ENCODE measurements around the gene TBCD. TPM values are rescaled to one million over a fixed set of nuclear protein-coding genes. Genes with fewer than 3 reads are reported as not detected.

TBCD gene
- total RNA-seq, 1 donor from 2014 or later, result 104 TPM

- peaks cover 39% of the 10 kb centered on the region for H3K4me1 Mint-ChIP-seq (ENCODE audit: unreplicated experiment)
- H3K27ac Mint-ChIP-seq, result peak overlapping the region; percentile 43
- peaks cover 12% of the 10 kb centered on the region for H3K36me3 Mint-ChIP-seq
- DNase-seq (ENCODE audit: extremely low spot score, unreplicated experiment), result no peak
- no peak for TF ChIP-seq CTCF (conservative IDR thresholded peaks at IDR 0.05)
- H3K9me3 Mint-ChIP-seq, result no peaks in the 10 kb centered on the region
- no peak overlapping the region for H3K4me3 Mint-ChIP-seq
- no peaks in the 10 kb centered on the region for H3K27me3 Mint-ChIP-seq
These were observed 118.2 kb downstream of the TBCD start for GRCh38 chr17:82870091-82870491.

GRCh38 chr17:82870541-82870940 is 118.7 kb downstream of the TBCD start:
- Mint-ChIP-seq H3K27me3 (no peaks in the 10 kb centered on the region), H3K4me3 (no peak overlapping the region), H3K36me3 (peaks cover 12% of the 10 kb centered on the region), H3K4me1 (ENCODE audit: unreplicated experiment) (peaks cover 41% of the 10 kb centered on the region), H3K9me3 (no peaks in the 10 kb centered on the region), H3K27ac (peak overlapping the region; percentile 43)
- no peak for TF ChIP-seq CTCF (conservative IDR thresholded peaks at IDR 0.05)
- DNase-seq (ENCODE audit: extremely low spot score, unreplicated experiment), result no peak

- Mint-ChIP-seq H3K36me3 (peaks cover 12% of the 10 kb centered on the region), H3K27ac (no peak overlapping the region), H3K9me3 (no peaks in the 10 kb centered on the region), H3K27me3 (no peaks in the 10 kb centered on the region), H3K4me1 (ENCODE audit: unreplicated experiment) (peaks cover 39% of the 10 kb centered on the region), H3K4me3 (no peak overlapping the region)
- TF ChIP-seq CTCF (conservative IDR thresholded peaks at IDR 0.05), result peak; percentile 15
- no peak for DNase-seq (ENCODE audit: extremely low spot score, unreplicated experiment)
These were observed 119.4 kb downstream of the TBCD start for GRCh38 chr17:82871056-82871775.

GRCh38 chr17:82871776-82872561 is 120.1 kb downstream of the TBCD start:
- H3K4me1 Mint-ChIP-seq (ENCODE audit: unreplicated experiment), result peaks cover 41% of the 10 kb centered on the region
- no peaks in the 10 kb centered on the region for H3K9me3 Mint-ChIP-seq
- no peak overlapping the region for H3K4me3 Mint-ChIP-seq
- no peak for DNase-seq (ENCODE audit: extremely low spot score, unreplicated experiment)
- H3K27me3 Mint-ChIP-seq, result no peaks in the 10 kb centered on the region
- no peak overlapping the region for H3K27ac Mint-ChIP-seq
- TF ChIP-seq CTCF (conservative IDR thresholded peaks at IDR 0.05), result no peak
- peaks cover 12% of the 10 kb centered on the region for H3K36me3 Mint-ChIP-seq

- H3K27me3 Mint-ChIP-seq, result no peaks in the 10 kb centered on the region
- H3K4me1 Mint-ChIP-seq (ENCODE audit: unreplicated experiment), result peaks cover 35% of the 10 kb centered on the region
- no peak overlapping the region for H3K27ac Mint-ChIP-seq
- no peak for TF ChIP-seq CTCF (conservative IDR thresholded peaks at IDR 0.05)
- no peak overlapping the region for H3K4me3 Mint-ChIP-seq
- H3K9me3 Mint-ChIP-seq, result no peaks in the 10 kb centered on the region
- DNase-seq (ENCODE audit: extremely low spot score, unreplicated experiment), result no peak
- H3K36me3 Mint-ChIP-seq, result peaks cover 12% of the 10 kb centered on the region
These were observed 121.0 kb downstream of the TBCD start for GRCh38 chr17:82872591-82873520.

Data from type B pancreatic cell (in vitro differentiated cells).